ENCODE measurements around the gene ITGB6. TPM values are rescaled to one million over a fixed set of nuclear protein-coding genes. Genes with fewer than 3 reads are reported as not detected.

The ITGB6 gene
- total RNA-seq, 1 donor from 2014 or later = 7.6 TPM

DNA sequence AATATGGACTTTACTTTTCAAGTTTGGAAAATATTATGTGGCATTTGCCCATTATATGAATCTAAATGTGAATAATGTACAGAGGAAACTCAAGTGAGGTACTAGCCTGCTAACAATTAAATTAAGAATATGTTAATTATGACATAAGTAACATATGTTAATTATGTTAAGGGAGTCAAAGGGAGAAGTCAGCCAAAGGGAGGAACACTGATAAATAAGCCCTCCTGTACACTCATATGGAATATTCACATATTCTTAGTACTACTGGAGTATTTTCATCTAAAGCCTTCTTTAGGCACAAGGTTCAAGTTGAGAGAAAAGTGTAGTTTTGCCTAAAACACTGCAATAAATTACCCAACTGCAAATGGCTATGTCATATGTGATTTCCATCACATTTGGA is 30.1 kb downstream of the ITGB6 start:
- H3K4me1 Mint-ChIP-seq (ENCODE audit: low read depth, unreplicated experiment) = peaks cover 5% of the 10 kb centered on the region
- Histone ChIP-seq H3K9ac (ENCODE audit: low read length) (no peak overlapping the region), H3K4me1 (ENCODE audit: insufficient read depth, low read length) (no peaks in the 10 kb centered on the region), H3K4me3 (ENCODE audit: insufficient read depth, low read depth, low read length) (no peak overlapping the region), H3K27me3 (ENCODE audit: insufficient read depth, low read length) (no peaks in the 10 kb centered on the region), H3K9me3 (ENCODE audit: insufficient read depth, low read depth, low read length) (no peaks in the 10 kb centered on the region), H3K79me2 (ENCODE audit: insufficient read depth, low read length) (no peaks in the 10 kb centered on the region), H3K36me3 (ENCODE audit: insufficient read depth, low read length) (no peaks in the 10 kb centered on the region), H4K20me1 (ENCODE audit: insufficient read depth, low read length) (no peaks in the 10 kb centered on the region), H3K27ac (ENCODE audit: low read depth, low read length) (no peak overlapping the region), H2AFZ (ENCODE audit: low read depth, low read length) (no peak overlapping the region), H3K4me2 (ENCODE audit: low read length) (no peak overlapping the region)
- FAIRE-seq (no peak), DNase-seq (ENCODE audit: low read depth) (no peak)
- TF ChIP-seq CTCF (IDR thresholded peaks at IDR 0.05; ENCODE audit: insufficient read depth, low read depth, low read length) (no peak), EZH2 (IDR thresholded peaks at IDR 0.05; ENCODE audit: insufficient read depth, low read length) (no peak)
- H3K9me3 Mint-ChIP-seq (ENCODE audit: unreplicated experiment) = no peaks in the 10 kb centered on the region
- no peak overlapping the region for H3K27ac Mint-ChIP-seq (ENCODE audit: unreplicated experiment)
- H3K36me3 Mint-ChIP-seq (ENCODE audit: low read depth, unreplicated experiment) = no peaks in the 10 kb centered on the region
- no peak overlapping the region for H3K4me3 Mint-ChIP-seq (ENCODE audit: unreplicated experiment)
- H3K27me3 Mint-ChIP-seq (ENCODE audit: low read depth, unreplicated experiment) = no peaks in the 10 kb centered on the region

DNA sequence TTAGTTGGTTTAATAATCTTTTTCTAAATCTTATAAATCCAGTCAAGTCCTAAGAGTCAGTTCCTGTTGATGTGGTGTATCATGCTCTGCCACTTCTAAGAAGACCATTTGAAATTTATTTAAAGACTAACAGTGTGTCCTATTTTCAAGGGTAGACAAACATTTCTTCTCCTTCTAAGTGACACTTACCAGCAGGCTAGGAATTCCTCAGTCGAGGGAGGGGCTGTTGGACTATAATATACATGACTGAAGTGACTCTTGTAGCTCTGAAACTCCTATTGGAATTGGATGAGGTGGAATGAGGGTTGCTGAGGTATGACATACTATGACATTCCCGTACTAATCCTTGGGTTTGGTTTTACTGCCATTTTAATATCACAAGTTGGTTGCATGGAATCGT is 30.6 kb downstream of the ITGB6 start:
- Histone ChIP-seq H3K9ac (ENCODE audit: low read length) (no peak overlapping the region), H2AFZ (ENCODE audit: low read depth, low read length) (no peak overlapping the region), H3K9me3 (ENCODE audit: insufficient read depth, low read depth, low read length) (no peaks in the 10 kb centered on the region), H3K4me1 (ENCODE audit: insufficient read depth, low read length) (no peaks in the 10 kb centered on the region), H4K20me1 (ENCODE audit: insufficient read depth, low read length) (no peaks in the 10 kb centered on the region), H3K27ac (ENCODE audit: low read depth, low read length) (no peak overlapping the region), H3K79me2 (ENCODE audit: insufficient read depth, low read length) (no peaks in the 10 kb centered on the region), H3K4me2 (ENCODE audit: low read length) (no peak overlapping the region), H3K36me3 (ENCODE audit: insufficient read depth, low read length) (no peaks in the 10 kb centered on the region), H3K4me3 (ENCODE audit: insufficient read depth, low read depth, low read length) (no peak overlapping the region), H3K27me3 (ENCODE audit: insufficient read depth, low read length) (no peaks in the 10 kb centered on the region)
- no peak for DNase-seq (ENCODE audit: low read depth)
- Mint-ChIP-seq H3K27ac (ENCODE audit: unreplicated experiment) (no peak overlapping the region), H3K36me3 (ENCODE audit: low read depth, unreplicated experiment) (no peaks in the 10 kb centered on the region), H3K9me3 (ENCODE audit: unreplicated experiment) (no peaks in the 10 kb centered on the region), H3K4me1 (ENCODE audit: low read depth, unreplicated experiment) (peaks cover 5% of the 10 kb centered on the region), H3K4me3 (ENCODE audit: unreplicated experiment) (no peak overlapping the region), H3K27me3 (ENCODE audit: low read depth, unreplicated experiment) (no peaks in the 10 kb centered on the region)
- no peak for TF ChIP-seq EZH2 (IDR thresholded peaks at IDR 0.05; ENCODE audit: insufficient read depth, low read length)
- TF ChIP-seq CTCF (IDR thresholded peaks at IDR 0.05; ENCODE audit: insufficient read depth, low read depth, low read length) = no peak
- FAIRE-seq = no peak

GRCh38 chr2:160168878-160169277 is 31.2 kb downstream of the ITGB6 start:
- H3K36me3 Mint-ChIP-seq (ENCODE audit: low read depth, unreplicated experiment) = no peaks in the 10 kb centered on the region
- no peak for FAIRE-seq
- no peak overlapping the region for H3K4me2 ChIP-seq (ENCODE audit: low read length)

More at GRCh38 chr2:160168878-160169277, 31.2 kb downstream of the ITGB6 start:
- Histone ChIP-seq H3K27ac (ENCODE audit: low read depth, low read length) (no peak overlapping the region), H3K9me3 (ENCODE audit: insufficient read depth, low read depth, low read length) (no peaks in the 10 kb centered on the region), H3K4me1 (ENCODE audit: insufficient read depth, low read length) (no peaks in the 10 kb centered on the region), H3K9ac (ENCODE audit: low read length) (no peak overlapping the region), H3K36me3 (ENCODE audit: insufficient read depth, low read length) (no peaks in the 10 kb centered on the region), H4K20me1 (ENCODE audit: insufficient read depth, low read length) (no peaks in the 10 kb centered on the region), H3K79me2 (ENCODE audit: insufficient read depth, low read length) (no peaks in the 10 kb centered on the region), H3K27me3 (ENCODE audit: insufficient read depth, low read length) (no peaks in the 10 kb centered on the region), H3K4me3 (ENCODE audit: insufficient read depth, low read depth, low read length) (no peak overlapping the region), H2AFZ (ENCODE audit: low read depth, low read length) (no peak overlapping the region)
- H3K27ac Mint-ChIP-seq (ENCODE audit: unreplicated experiment) = no peak overlapping the region
- DNase-seq (ENCODE audit: low read depth) = no peak
- H3K9me3 Mint-ChIP-seq (ENCODE audit: unreplicated experiment) = no peaks in the 10 kb centered on the region
- TF ChIP-seq CTCF (IDR thresholded peaks at IDR 0.05; ENCODE audit: insufficient read depth, low read depth, low read length) (no peak), EZH2 (IDR thresholded peaks at IDR 0.05; ENCODE audit: insufficient read depth, low read length) (no peak)
- peaks cover 5% of the 10 kb centered on the region for H3K4me1 Mint-ChIP-seq (ENCODE audit: low read depth, unreplicated experiment)
- H3K4me3 Mint-ChIP-seq (ENCODE audit: unreplicated experiment) = no peak overlapping the region
- no peaks in the 10 kb centered on the region for H3K27me3 Mint-ChIP-seq (ENCODE audit: low read depth, unreplicated experiment)

All from astrocyte (in vitro differentiated cells and primary cell).